HG02840 (cell line): Measurements from ENCODE around the gene SHOC2.

Source experiments
- ATAC-seq: cut with Tn5 transposase; IDR thresholded peaks from one replicate; pipeline ENCODE4 v1.9.1; 2021; ENCODE audit warnings: mild to moderate bottlenecking, moderate library complexity, moderate number of reproducible peaks; ENCODE audit not compliant: unreplicated experiment, low FRiP score

The SHOC2 gene

GRCh38 chr10:110977662-110978061 is 58.3 kb downstream of the SHOC2 start:
- ATAC-seq = no peak

GRCh38 chr10:110978204-110978603 is 58.8 kb downstream of the SHOC2 start:
- ATAC-seq = no peak

- no peak for ATAC-seq
Observed at GRCh38 chr10:110979611-110980010, 60.2 kb downstream of the SHOC2 start.

GRCh38 chr10:110980807-110981206 is 61.4 kb downstream of the SHOC2 start:
- ATAC-seq = no peak

GRCh38 chr10:110983466-110983865 is 64.1 kb downstream of the SHOC2 start:
- no peak for ATAC-seq

GRCh38 chr10:110985497-110986275 is 66.3 kb downstream of the SHOC2 start:
- no peak for ATAC-seq

GRCh38 chr10:110989016-110989415 is 69.6 kb downstream of the SHOC2 start:
- ATAC-seq = no peak

- ATAC-seq = no peak
Observed at GRCh38 chr10:110992006-110992800, 72.8 kb downstream of the SHOC2 start.

GRCh38 chr10:110993024-110993693 is 73.8 kb downstream of the SHOC2 start:
- ATAC-seq = no peak

- ATAC-seq = no peak
Observed at GRCh38 chr10:110994406-110995086, 75.1 kb downstream of the SHOC2 start.

- no peak for ATAC-seq
Observed at GRCh38 chr10:110995301-110995700, 75.9 kb downstream of the SHOC2 start.

GRCh38 chr10:110996256-110996655 is 76.9 kb downstream of the SHOC2 start:
- no peak for ATAC-seq

- ATAC-seq = no peak
Observed at GRCh38 chr10:111004016-111004415, 84.6 kb downstream of the SHOC2 start.

- ATAC-seq = no peak
Observed at GRCh38 chr10:111007486-111007885, 88.1 kb downstream of the SHOC2 start.

GRCh38 chr10:111015181-111015580 is 95.8 kb downstream of the SHOC2 start:
- no peak for ATAC-seq

GRCh38 chr10:111017098-111017497 is 97.7 kb downstream of the SHOC2 start:
- no peak for ATAC-seq

GRCh38 chr10:111018021-111018420 is 98.6 kb downstream of the SHOC2 start:
- no peak for ATAC-seq

- no peak for ATAC-seq
Observed at GRCh38 chr10:111023060-111023459, 103.7 kb downstream of the SHOC2 start.

GRCh38 chr10:111030042-111030750 is 110.8 kb downstream of the SHOC2 start:
- no peak for ATAC-seq
